ENCODE results near the gene KHDRBS1. TPM values are rescaled to one million over a fixed set of nuclear protein-coding genes. Genes with fewer than 3 reads are reported as not detected.
A peak's percentile ranks its signal among the peaks of the same experiment; 100 is the strongest.

Gene KHDRBS1
- total and polyA plus RNA-seq, 2 of the 13 experiments (the other 11 are each of a cell fraction or from before 2014, with no cell fraction given) = 25.1 to 39.0 TPM

DNA sequence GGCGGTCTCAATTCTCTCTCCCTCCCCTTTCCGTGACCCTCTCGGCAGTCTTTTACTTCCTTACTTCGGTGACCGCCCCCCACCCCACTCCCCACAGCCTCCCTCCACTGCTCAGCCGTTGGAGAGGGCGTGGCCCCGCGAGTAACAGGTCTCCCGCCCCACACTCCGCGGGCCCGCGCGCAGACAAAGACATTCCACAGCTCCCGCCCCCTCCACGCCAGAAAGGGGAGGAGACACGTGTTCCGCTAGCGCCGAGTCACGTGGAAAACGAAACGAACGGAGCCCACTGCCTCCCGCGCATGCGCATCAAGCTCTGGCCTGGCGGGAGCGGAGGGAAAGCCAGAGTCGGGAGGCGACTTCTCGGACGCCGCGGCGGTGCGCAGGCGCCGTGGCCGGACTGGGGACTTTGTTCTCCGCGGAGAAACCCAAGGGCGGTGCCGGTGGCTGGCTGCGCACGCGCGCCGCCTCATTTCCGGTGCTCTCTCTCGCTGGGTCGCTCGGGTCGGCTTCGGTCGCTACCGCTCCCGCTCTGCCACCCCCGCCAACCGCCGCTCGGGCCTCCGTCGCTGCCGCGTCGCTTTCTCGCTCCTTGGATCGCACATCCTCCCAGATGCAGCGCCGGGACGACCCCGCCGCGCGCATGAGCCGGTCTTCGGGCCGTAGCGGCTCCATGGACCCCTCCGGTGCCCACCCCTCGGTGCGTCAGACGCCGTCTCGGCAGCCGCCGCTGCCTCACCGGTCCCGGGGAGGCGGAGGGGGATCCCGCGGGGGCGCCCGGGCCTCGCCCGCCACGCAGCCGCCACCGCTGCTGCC lies at the start of gene KHDRBS1 (continued):
- TF ChIP-seq, protein P1, sequence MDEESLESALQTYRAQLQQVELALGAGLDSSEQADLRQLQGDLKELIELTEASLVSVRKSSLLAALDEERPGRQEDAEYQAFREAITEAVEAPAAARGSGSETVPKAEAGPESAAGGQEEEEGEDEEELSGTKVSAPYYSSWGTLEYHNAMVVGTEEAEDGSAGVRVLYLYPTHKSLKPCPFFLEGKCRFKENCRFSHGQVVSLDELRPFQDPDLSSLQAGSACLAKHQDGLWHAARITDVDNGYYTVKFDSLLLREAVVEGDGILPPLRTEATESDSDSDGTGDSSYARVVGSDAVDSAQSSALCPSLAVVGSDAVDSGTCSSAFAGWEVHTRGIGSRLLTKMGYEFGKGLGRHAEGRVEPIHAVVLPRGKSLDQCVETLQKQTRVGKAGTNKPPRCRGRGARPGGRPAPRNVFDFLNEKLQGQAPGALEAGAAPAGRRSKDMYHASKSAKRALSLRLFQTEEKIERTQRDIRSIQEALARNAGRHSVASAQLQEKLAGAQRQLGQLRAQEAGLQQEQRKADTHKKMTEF (CRISPR knock-in tag; IDR thresholded peaks at IDR 0.05) = peak; percentile 74
- no peak for TF ChIP-seq GZF1 (CRISPR knock-in tag; IDR thresholded peaks at IDR 0.05)
- peak; percentile 49 for TF ChIP-seq CBX1 (IDR thresholded peaks at IDR 0.05; ENCODE audit: low read depth)
- peak; percentile 94 for TF ChIP-seq GABPB1 (CRISPR knock-in tag; IDR thresholded peaks at IDR 0.05)
- TF ChIP-seq, protein P2, sequence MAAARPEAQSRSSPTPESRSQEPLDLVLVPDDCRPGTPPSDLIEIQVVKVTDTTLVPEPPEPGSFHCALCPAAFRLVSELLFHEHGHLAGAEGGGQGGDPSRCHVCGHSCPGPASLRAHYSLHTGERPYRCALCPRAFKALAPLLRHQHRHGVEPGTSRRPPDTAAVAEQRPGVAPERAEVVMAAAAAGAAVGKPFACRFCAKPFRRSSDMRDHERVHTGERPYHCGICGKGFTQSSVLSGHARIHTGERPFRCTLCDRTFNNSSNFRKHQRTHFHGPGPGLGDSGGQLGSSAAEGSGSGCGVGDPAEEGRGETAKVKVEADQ (CRISPR knock-in tag; IDR thresholded peaks at IDR 0.05; ENCODE audit: borderline replicate concordance) = peak; percentile 77; the same call in 1 of the 2 replicates
- no peak for TF ChIP-seq MAFF (IDR thresholded peaks at IDR 0.05; ENCODE audit: low read depth, low read length)
- peak; percentile 91 for TF ChIP-seq PHF8 (CRISPR knock-in tag; IDR thresholded peaks at IDR 0.05)
- no peak for TF ChIP-seq ZNF10 (CRISPR knock-in tag; IDR thresholded peaks at IDR 0.05; ENCODE audit: borderline replicate concordance, low read depth)
- peak; percentile 63; the same call in 1 of the 2 replicates for TF ChIP-seq ZSCAN22 (CRISPR knock-in tag; IDR thresholded peaks at IDR 0.05)
- TF ChIP-seq, protein P3, sequence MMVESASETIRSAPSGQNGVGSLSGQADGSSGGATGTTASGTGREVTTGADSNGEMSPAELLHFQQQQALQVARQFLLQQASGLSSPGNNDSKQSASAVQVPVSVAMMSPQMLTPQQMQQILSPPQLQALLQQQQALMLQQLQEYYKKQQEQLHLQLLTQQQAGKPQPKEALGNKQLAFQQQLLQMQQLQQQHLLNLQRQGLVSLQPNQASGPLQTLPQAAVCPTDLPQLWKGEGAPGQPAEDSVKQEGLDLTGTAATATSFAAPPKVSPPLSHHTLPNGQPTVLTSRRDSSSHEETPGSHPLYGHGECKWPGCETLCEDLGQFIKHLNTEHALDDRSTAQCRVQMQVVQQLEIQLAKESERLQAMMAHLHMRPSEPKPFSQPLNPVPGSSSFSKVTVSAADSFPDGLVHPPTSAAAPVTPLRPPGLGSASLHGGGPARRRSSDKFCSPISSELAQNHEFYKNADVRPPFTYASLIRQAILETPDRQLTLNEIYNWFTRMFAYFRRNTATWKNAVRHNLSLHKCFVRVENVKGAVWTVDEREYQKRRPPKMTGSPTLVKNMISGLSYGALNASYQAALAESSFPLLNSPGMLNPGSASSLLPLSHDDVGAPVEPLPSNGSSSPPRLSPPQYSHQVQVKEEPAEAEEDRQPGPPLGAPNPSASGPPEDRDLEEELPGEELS (CRISPR knock-in tag; IDR thresholded peaks at IDR 0.05) = no peak
